Smooth muscle cell (in vitro differentiated cells): Measurements from ENCODE around the gene SH3D19. TPM values are rescaled to one million over a fixed set of nuclear protein-coding genes. Genes with fewer than 3 reads are reported as not detected.

ENCODE experiments used
- DNase-seq: peaks from one replicate; lab custom pipeline; 2025; ENCODE audit not compliant: unreplicated experiment; lab: John Stamatoyannopoulos, UW
- H2AFZ ChIP-seq: fragments of 200-600 bp; sonication (generic); 2 replicates; pipeline ENCODE4 v1.6.0; 2016; ENCODE audit warnings: antibody characterized with exemption, low read depth, mild to moderate bottlenecking
- H3F3A ChIP-seq: fragments of 200-600 bp; sonication (generic); 2 replicates; pipeline ENCODE4 v1.6.0; 2017; ENCODE audit warnings: antibody characterized with exemption, low read depth
- H3K27ac ChIP-seq: fragments of 200-600 bp; sonication (generic); 2 replicates; pipeline ENCODE4 v1.5.1; 2016; ENCODE audit warnings: low read depth, mild to moderate bottlenecking
- H3K27me3 ChIP-seq: fragments of 200-600 bp; sonication (generic); 2 replicates; pipeline ENCODE4 v1.6.1; 2016; ENCODE audit warnings: low read depth, mild to moderate bottlenecking
- H3K36me3 ChIP-seq: fragments of 200-600 bp; sonication (generic); 2 replicates; pipeline ENCODE4 v1.5.1; 2016; ENCODE audit warnings: low read depth
- H3K4me1 ChIP-seq: fragments of 200-600 bp; sonication (generic); 2 replicates; pipeline ENCODE4 v1.5.1; 2016; ENCODE audit warnings: low read depth
- H3K4me2 ChIP-seq: fragments of 200-600 bp; sonication (generic); 2 replicates; pipeline ENCODE4 v1.6.0; 2016; ENCODE audit warnings: mild to moderate bottlenecking
- H3K4me3 ChIP-seq: fragments of 200-600 bp; sonication (generic); 2 replicates; pipeline ENCODE4 v1.5.1; 2016; ENCODE audit warnings: mild to moderate bottlenecking
- H3K79me2 ChIP-seq: fragments of 200-600 bp; sonication (generic); 2 replicates; pipeline ENCODE4 v1.6.0; 2016; ENCODE audit warnings: low read depth, mild to moderate bottlenecking
- H3K9ac ChIP-seq: fragments of 200-600 bp; sonication (generic); 2 replicates; pipeline ENCODE4 v1.6.0; 2016; ENCODE audit warnings: low read depth
- H3K9me3 ChIP-seq: fragments of 200-600 bp; sonication (generic); replicated peaks from 2 replicates; pipeline ENCODE4 v1.5.1; 2016; ENCODE audit warnings: low read depth
- H4K20me1 ChIP-seq: fragments of 200-600 bp; sonication (generic); 2 replicates; pipeline ENCODE4 v1.6.0; 2016; ENCODE audit warnings: low read depth
- WGBS: methylation state at CpG from one replicate; pipeline ENCODE4 v1.1.7; 2016; ENCODE audit warnings: low lambda C conversion rate; 5-methylcytosine and 5-hydroxymethylcytosine counted together
- polyA plus RNA-seq: library from polyadenylated mRNA; unstranded; fragments of >200 nt; fragmentation: Nextera tagmentation; extraction: Ambion mirVana; gene quantifications from 2 replicates; pipeline ENCODE4 v1.2.1, GENCODE V29; 2016
- total RNA-seq: library from RNA; depleted of rRNA; stranded (reverse); fragments of >200 nt; gene quantifications from 2 replicates; pipeline ENCODE4 v1.2.3, GENCODE V29; 2014
- TF ChIP-seq, protein P1 (sequence below): fragments of 200-600 bp; sonication (generic); IDR thresholded peaks from 2 replicates; pipeline ENCODE4 v1.5.1; 2017; ENCODE audit warnings: borderline replicate concordance, mild to moderate bottlenecking, antibody characterized with exemption; ENCODE audit not compliant: insufficient read depth, poor library complexity, severe bottlenecking

SH3D19 gene
- total and polyA plus RNA-seq, 2 experiments from 2014 or later = 7.9 to 20.3 TPM

- H2AFZ ChIP-seq = no peak overlapping the region
- H3K27me3 ChIP-seq = no peaks in the 10 kb centered on the region
- H3K4me2 ChIP-seq = no peak overlapping the region
- no peaks in the 10 kb centered on the region for H3K4me1 ChIP-seq
- TF ChIP-seq, protein P1, sequence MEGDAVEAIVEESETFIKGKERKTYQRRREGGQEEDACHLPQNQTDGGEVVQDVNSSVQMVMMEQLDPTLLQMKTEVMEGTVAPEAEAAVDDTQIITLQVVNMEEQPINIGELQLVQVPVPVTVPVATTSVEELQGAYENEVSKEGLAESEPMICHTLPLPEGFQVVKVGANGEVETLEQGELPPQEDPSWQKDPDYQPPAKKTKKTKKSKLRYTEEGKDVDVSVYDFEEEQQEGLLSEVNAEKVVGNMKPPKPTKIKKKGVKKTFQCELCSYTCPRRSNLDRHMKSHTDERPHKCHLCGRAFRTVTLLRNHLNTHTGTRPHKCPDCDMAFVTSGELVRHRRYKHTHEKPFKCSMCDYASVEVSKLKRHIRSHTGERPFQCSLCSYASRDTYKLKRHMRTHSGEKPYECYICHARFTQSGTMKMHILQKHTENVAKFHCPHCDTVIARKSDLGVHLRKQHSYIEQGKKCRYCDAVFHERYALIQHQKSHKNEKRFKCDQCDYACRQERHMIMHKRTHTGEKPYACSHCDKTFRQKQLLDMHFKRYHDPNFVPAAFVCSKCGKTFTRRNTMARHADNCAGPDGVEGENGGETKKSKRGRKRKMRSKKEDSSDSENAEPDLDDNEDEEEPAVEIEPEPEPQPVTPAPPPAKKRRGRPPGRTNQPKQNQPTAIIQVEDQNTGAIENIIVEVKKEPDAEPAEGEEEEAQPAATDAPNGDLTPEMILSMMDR = no peak
- no peak overlapping the region for H3K9ac ChIP-seq
- H3K4me3 ChIP-seq = no peak overlapping the region
- no peaks in the 10 kb centered on the region for H3K9me3 ChIP-seq
- no peak for DNase-seq
- no peaks in the 10 kb centered on the region for H3K36me3 ChIP-seq
- H4K20me1 ChIP-seq = no peaks in the 10 kb centered on the region
- no peaks in the 10 kb centered on the region for H3F3A ChIP-seq
- WGBS = 94% methylated on average over 1 of the region's 1 CpG
- no peaks in the 10 kb centered on the region for H3K79me2 ChIP-seq
- H3K27ac ChIP-seq = no peak overlapping the region
Measured at GRCh38 chr4:151207868-151208267, 117.5 kb downstream of the SH3D19 start.

GRCh38 chr4:151207186-151207585 lies 118.2 kb downstream of the SH3D19 start:
- Histone ChIP-seq H2AFZ (no peak overlapping the region), H4K20me1 (no peaks in the 10 kb centered on the region), H3K4me1 (no peaks in the 10 kb centered on the region), H3K4me2 (no peak overlapping the region), H3K4me3 (no peak overlapping the region), H3K27ac (no peak overlapping the region), H3K79me2 (no peaks in the 10 kb centered on the region), H3K27me3 (no peaks in the 10 kb centered on the region), H3K36me3 (no peaks in the 10 kb centered on the region), H3F3A (no peaks in the 10 kb centered on the region), H3K9ac (no peak overlapping the region), H3K9me3 (no peaks in the 10 kb centered on the region)
- DNase-seq = no peak
- TF ChIP-seq, protein P1 = no peak
- WGBS = 75% methylated on average over 1 of the region's 1 CpG

DNA sequence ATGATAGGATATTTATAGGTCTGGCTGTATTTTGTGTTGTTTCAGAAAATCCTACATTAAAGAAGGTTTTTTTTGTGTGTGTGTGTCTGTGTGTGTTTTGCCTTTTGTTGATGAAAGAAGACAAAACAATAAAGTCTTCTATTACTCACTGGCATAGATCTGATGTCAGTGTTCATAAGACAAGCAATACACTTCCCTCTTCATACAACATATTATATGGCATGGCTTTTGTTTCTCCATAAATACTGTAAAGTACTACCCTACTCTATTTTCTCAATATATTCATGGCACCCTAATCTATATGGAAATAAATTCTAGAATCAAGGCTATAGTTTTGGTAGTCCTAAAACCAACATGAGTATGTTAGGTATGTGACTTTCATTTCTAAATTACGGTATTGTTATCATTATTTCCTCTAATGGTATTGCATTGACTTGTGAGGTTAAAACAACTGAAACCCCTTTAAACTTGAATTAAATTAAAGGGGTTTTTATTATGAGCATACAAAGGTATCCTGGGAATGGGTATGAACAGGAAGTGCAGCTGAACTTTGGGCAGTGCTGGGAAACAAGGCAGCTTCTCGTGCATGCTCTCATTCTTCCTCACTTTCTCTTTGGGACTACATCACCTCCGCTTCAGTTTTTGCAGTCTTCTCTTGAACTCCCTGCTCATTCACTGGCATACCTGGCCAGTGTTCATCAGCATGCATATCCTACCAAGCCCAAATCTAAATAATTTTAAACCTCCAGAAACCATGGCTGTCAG lies 119.0 kb downstream of the SH3D19 start:
- Histone ChIP-seq H3K79me2 (no peaks in the 10 kb centered on the region), H3K27me3 (no peaks in the 10 kb centered on the region), H3K4me3 (no peak overlapping the region), H2AFZ (no peak overlapping the region), H3K4me1 (no peaks in the 10 kb centered on the region), H3K9me3 (no peaks in the 10 kb centered on the region), H3K4me2 (no peak overlapping the region), H3F3A (no peaks in the 10 kb centered on the region), H4K20me1 (no peaks in the 10 kb centered on the region), H3K36me3 (no peaks in the 10 kb centered on the region), H3K27ac (no peak overlapping the region), H3K9ac (no peak overlapping the region)
- TF ChIP-seq, protein P1 = no peak
- DNase-seq = no peak
- 62% methylated on average over 3 of the region's 3 CpGs for WGBS

DNA sequence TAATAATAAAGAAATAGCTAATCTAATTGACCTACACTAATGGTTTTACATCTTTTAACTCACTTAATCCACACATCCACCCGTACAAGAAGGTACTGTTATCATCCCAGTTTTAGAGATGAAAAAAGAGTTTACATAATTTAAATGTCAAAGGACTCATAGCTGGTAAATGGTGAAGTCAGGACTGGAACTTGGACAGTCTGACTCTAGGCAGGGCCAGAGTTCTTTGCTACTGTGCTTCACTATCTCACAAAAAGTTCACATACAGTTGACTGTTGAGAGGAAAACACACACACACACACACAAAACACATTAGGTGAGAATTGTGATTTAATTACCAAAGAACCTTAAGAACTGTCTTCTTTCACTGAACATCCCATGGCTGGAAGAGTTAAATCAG lies 119.7 kb downstream of the SH3D19 start:
- no peak overlapping the region for H3K4me3 ChIP-seq
- WGBS = 35% methylated on average over 1 of the region's 1 CpG
- no peak overlapping the region for H2AFZ ChIP-seq
- H3K9ac ChIP-seq = no peak overlapping the region
- H3K27ac ChIP-seq = no peak overlapping the region
- H3K27me3 ChIP-seq = no peaks in the 10 kb centered on the region
- H3K9me3 ChIP-seq = no peaks in the 10 kb centered on the region
- no peaks in the 10 kb centered on the region for H3K79me2 ChIP-seq
- no peaks in the 10 kb centered on the region for H3K4me1 ChIP-seq
- no peak for DNase-seq
- no peak overlapping the region for H3K4me2 ChIP-seq
- TF ChIP-seq, protein P1 = no peak
- no peaks in the 10 kb centered on the region for H3F3A ChIP-seq
- no peaks in the 10 kb centered on the region for H4K20me1 ChIP-seq
- H3K36me3 ChIP-seq = no peaks in the 10 kb centered on the region
